Measurements from ENCODE around the gene PRPF6.

Gene PRPF6

DNA sequence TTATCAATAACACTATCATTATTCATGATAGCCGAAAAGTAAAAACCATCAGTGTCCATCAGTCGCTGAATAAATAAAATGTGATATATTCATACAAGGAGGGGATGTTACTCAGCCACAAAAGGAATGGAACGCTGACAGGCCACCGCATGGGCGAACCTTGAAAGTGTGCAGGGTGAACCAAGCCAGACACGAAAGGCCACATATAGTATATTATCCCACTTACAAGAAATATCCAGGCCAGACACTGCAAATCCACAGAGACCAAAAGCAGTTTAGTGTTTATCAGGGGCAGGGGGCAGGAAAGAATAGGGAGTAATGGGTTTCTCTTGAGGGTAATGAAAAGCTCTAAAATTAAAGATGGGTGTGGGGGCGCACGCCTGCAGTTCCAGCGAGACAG, 62.8 kb downstream of the PRPF6 start:
- TF ChIP-seq, protein P1, sequence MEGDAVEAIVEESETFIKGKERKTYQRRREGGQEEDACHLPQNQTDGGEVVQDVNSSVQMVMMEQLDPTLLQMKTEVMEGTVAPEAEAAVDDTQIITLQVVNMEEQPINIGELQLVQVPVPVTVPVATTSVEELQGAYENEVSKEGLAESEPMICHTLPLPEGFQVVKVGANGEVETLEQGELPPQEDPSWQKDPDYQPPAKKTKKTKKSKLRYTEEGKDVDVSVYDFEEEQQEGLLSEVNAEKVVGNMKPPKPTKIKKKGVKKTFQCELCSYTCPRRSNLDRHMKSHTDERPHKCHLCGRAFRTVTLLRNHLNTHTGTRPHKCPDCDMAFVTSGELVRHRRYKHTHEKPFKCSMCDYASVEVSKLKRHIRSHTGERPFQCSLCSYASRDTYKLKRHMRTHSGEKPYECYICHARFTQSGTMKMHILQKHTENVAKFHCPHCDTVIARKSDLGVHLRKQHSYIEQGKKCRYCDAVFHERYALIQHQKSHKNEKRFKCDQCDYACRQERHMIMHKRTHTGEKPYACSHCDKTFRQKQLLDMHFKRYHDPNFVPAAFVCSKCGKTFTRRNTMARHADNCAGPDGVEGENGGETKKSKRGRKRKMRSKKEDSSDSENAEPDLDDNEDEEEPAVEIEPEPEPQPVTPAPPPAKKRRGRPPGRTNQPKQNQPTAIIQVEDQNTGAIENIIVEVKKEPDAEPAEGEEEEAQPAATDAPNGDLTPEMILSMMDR (IDR thresholded peaks at IDR 0.05; ENCODE audit: low read depth, low read length): no peak
- no peak for DNase-seq (ENCODE audit: extremely low read depth, low read depth)

DNA sequence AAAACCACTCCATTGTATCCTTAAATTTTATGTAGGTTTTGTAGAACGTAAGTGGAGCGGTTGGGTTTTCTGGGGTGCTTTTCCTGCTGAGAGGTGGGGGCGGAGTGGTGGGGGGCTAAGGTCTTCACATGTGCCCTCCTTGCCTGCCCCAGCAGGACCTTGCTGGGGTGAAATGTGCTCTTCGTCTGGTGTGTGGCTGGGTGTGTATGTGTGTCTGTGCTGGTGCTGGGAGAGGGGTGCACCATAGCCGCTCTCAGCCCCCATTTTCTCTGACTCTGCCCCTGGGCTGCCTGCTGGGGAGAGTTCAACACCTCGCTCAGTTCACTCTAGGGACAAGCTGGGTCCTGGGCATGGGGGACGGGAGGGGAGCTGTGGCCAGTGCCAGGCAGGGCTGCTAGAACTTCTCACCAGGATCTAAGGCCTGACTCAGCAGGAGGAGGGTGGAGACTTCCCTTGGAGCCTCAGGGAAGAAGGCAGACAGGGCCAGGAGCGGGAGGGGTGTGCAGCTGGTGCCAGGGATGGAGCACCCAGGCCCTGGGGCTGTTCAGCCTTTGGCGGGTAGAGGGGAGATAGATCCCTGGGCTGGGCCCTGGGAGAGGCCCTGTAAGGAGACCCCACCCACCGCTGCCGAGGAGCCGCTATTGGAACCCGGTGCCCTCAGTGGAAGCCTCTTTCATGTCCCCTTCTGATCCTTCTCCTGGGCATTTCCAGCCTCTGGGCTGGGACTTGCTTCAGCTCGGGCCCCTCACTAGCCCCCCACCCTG, 63.7 kb downstream of the PRPF6 start:
- TF ChIP-seq, protein P1 (IDR thresholded peaks at IDR 0.05; ENCODE audit: low read depth, low read length): no peak
- no peak for DNase-seq (ENCODE audit: extremely low read depth, low read depth)

DNA sequence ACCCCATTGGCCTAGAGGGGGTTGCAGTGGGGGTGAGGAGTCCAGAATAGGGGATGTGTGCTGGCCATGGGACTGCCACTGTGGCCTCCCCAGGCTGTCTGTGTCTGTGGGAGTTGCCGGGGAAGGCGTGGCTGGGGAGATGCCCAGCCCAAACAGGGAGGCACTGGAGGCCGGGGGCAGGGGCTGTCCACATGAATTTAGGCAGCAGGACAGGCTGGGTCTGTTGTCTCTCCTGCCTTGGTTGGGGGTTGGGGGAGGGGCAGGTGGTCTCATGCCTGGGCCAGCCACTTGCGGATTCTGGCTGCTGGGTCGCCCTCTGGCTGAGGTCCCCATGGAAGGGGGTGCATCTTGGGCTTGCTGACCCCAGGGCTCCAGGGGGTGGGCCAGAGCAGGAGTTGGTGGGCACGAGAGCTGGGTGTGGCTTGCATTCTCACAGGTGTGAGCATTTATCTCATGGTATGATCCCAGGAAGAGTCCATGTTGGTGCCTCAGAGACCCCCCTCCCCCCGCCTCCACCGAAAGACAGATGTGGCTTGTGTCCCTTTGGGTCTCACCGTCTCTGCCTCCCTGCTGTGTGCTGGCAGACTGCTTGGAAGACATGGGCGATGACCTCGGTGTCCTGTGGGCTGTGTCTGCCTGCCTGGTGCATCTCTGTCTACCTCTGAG, 64.5 kb downstream of the PRPF6 start:
- DNase-seq (ENCODE audit: extremely low read depth, low read depth): no peak
- TF ChIP-seq, protein P1 (IDR thresholded peaks at IDR 0.05; ENCODE audit: low read depth, low read length): no peak

DNA sequence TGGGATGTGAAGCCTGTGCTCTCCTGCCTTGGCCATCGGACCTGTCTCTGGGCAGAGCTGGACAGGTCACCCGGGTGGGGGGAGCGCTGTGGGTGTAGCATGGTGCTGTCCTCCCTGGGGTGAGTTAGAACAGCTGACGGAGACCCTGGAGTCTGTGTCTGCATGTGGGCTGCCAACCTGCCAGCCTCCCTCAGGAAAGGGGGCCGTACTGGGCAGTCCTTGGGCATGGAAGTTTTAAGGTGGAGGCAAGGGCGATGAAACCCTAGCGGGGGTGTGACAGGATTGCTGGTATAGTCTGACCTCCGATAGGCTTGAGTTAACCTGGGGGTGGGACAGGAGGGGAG, 66.1 kb downstream of the PRPF6 start:
- no peak for DNase-seq (ENCODE audit: extremely low read depth, low read depth)
- TF ChIP-seq, protein P1 (IDR thresholded peaks at IDR 0.05; ENCODE audit: low read depth, low read length): no peak

DNA sequence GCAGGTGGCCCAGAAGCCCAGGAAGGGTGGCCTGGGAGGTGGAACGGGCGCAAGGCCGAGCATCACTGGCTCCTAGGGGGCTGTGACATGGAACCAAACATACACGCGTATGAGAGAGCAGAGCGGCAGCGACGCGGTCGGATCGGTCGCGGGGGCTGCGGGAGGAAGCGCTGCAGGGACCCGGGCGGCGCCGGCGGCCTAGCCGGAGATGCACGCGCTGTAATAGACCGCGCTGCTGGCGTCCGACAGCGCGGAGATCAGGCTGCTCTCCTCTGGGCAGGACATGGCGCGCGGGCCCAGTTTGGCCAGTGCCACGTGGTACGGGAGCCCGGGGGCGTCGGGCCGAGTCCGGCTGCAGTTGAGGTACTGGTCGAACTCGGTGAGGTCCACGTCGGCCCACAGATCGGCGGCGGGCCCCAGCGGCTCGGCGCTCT, 67.1 kb downstream of the PRPF6 start:
- no peak for DNase-seq (ENCODE audit: extremely low read depth, low read depth)
- TF ChIP-seq, protein P1 (IDR thresholded peaks at IDR 0.05; ENCODE audit: low read depth, low read length): no peak

DNA sequence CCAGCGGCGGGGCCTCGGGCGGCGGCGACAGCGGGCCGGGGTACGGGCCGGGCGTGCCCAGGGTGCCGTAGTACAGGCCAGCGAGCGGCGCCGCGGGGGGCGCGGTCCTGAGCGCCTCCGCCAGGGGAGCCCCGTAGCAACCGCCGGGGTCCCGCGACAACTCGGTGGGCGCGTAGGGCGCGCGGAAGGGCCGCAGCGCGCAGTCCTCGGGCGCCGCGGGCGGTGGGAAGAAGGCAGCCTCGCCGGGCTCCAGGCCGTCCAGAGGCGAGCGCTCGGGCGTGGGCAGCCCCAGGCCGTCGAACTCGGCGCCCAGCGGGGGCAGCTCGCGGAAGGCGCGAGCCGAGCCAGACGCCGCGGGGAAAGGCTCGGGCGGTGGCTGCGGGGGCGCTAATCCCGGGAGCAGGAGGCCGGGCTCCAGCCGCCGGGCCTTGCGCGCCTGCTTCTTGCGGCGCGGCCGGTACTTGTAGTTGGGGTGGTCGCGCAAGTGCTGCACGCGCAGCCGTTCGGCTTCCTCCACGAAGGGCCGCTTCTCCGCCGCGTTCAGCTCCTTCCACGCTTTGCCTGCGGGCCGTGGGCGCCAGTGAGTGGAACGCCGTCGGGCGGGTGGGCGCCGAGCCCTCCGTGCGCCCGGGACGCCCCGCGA, 67.6 kb downstream of the PRPF6 start:
- DNase-seq (ENCODE audit: extremely low read depth, low read depth): no peak
- TF ChIP-seq, protein P1 (IDR thresholded peaks at IDR 0.05; ENCODE audit: low read depth, low read length): no peak
